ENCODE data around the gene CXCR6. TPM values are rescaled to one million over a fixed set of nuclear protein-coding genes. Genes with fewer than 3 reads are reported as not detected.

CXCR6 gene
- total and polyA plus RNA-seq, 2 experiments from 2014 or later = 0.10 TPM; not detected in 1

- TF ChIP-seq, protein P1, sequence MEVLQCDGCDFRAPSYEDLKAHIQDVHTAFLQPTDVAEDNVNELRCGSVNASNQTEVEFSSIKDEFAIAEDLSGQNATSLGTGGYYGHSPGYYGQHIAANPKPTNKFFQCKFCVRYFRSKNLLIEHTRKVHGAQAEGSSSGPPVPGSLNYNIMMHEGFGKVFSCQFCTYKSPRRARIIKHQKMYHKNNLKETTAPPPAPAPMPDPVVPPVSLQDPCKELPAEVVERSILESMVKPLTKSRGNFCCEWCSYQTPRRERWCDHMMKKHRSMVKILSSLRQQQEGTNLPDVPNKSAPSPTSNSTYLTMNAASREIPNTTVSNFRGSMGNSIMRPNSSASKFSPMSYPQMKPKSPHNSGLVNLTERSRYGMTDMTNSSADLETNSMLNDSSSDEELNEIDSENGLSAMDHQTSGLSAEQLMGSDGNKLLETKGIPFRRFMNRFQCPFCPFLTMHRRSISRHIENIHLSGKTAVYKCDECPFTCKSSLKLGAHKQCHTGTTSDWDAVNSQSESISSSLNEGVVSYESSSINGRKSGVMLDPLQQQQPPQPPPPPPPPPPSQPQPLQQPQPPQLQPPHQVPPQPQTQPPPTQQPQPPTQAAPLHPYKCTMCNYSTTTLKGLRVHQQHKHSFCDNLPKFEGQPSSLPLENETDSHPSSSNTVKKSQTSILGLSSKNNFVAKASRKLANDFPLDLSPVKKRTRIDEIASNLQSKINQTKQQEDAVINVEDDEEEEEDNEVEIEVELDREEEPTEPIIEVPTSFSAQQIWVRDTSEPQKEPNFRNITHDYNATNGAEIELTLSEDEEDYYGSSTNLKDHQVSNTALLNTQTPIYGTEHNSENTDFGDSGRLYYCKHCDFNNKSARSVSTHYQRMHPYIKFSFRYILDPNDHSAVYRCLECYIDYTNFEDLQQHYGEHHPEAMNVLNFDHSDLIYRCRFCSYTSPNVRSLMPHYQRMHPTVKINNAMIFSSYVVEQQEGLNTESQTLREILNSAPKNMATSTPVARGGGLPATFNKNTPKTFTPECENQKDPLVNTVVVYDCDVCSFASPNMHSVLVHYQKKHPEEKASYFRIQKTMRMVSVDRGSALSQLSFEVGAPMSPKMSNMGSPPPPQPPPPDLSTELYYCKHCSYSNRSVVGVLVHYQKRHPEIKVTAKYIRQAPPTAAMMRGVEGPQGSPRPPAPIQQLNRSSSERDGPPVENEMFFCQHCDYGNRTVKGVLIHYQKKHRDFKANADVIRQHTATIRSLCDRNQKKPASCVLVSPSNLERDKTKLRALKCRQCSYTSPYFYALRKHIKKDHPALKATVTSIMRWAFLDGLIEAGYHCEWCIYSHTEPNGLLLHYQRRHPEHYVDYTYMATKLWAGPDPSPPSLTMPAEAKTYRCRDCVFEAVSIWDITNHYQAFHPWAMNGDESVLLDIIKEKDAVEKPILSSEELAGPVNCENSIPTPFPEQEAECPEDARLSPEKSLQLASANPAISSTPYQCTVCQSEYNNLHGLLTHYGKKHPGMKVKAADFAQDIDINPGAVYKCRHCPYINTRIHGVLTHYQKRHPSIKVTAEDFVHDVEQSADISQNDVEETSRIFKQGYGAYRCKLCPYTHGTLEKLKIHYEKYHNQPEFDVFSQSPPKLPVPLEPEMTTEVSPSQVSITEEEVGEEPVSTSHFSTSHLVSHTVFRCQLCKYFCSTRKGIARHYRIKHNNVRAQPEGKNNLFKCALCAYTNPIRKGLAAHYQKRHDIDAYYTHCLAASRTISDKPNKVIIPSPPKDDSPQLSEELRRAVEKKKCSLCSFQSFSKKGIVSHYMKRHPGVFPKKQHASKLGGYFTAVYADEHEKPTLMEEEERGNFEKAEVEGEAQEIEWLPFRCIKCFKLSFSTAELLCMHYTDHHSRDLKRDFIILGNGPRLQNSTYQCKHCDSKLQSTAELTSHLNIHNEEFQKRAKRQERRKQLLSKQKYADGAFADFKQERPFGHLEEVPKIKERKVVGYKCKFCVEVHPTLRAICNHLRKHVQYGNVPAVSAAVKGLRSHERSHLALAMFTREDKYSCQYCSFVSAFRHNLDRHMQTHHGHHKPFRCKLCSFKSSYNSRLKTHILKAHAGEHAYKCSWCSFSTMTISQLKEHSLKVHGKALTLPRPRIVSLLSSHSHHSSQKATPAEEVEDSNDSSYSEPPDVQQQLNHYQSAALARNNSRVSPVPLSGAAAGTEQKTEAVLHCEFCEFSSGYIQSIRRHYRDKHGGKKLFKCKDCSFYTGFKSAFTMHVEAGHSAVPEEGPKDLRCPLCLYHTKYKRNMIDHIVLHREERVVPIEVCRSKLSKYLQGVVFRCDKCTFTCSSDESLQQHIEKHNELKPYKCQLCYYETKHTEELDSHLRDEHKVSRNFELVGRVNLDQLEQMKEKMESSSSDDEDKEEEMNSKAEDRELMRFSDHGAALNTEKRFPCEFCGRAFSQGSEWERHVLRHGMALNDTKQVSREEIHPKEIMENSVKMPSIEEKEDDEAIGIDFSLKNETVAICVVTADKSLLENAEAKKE (CRISPR knock-in tag; IDR thresholded peaks at IDR 0.05) = no peak
- no peak for TF ChIP-seq CTCF (conservative IDR thresholded peaks at IDR 0.05; ENCODE audit: low read depth in 2 of 2)
- TF ChIP-seq EZH2 (IDR thresholded peaks at IDR 0.05; ENCODE audit: low read depth, unreplicated experiment) = no peak
Observed at GRCh38 chr3:45949432-45949831, 6.2 kb downstream of the CXCR6 start (continued).

DNA sequence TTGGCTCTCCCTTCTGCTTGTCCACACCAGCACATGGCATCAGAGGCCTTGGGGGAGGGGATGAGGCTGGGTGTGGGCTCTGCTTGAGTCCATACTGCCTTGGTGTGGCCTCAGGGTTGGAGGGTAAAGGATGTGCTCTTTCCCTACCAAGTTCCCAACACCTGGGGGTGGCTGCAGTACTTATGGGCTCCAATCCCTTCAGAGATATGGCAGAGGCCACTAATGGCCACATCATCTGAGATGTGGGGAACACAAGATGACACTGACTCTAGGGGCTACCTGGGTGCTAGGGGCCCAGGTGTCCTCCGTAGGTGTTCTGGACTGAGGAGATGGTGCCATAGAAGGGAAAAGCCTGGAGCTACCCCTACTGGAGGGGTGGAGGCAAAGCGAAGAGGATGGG, 6.9 kb downstream of the CXCR6 start:
- no peaks in the 10 kb centered on the region for H3K79me2 ChIP-seq (replicated peaks; ENCODE audit: insufficient read depth)
- no peaks in the 10 kb centered on the region for H3F3A ChIP-seq (replicated peaks; ENCODE audit: low read depth)
- no peaks in the 10 kb centered on the region for H3K4me1 Mint-ChIP-seq
- no peak overlapping the region for H3K4me2 ChIP-seq
- no peaks in the 10 kb centered on the region for H3K4me1 ChIP-seq (ENCODE audit: insufficient read depth)
- H3K27ac Mint-ChIP-seq = no peak overlapping the region
- no peak for DNase-seq (ENCODE audit: low spot score)
- no peak overlapping the region for H3K4me3 Mint-ChIP-seq
- H3K27ac ChIP-seq (ENCODE audit: low read depth) = no peak overlapping the region
- H3K36me3 ChIP-seq (ENCODE audit: insufficient read depth) = peaks cover 35% of the 10 kb centered on the region
- H3K27me3 ChIP-seq (ENCODE audit: insufficient read depth) = no peaks in the 10 kb centered on the region
- no peak overlapping the region for H2AFZ ChIP-seq
- H4K20me1 ChIP-seq (replicated peaks; ENCODE audit: insufficient read depth) = no peaks in the 10 kb centered on the region
- no peak overlapping the region for H3K4me3 ChIP-seq
- H3K9me3 Mint-ChIP-seq = no peaks in the 10 kb centered on the region
- H3K36me3 Mint-ChIP-seq (ENCODE audit: low read depth) = peaks cover 82% of the 10 kb centered on the region
- peaks cover 6% of the 10 kb centered on the region for H3K27me3 Mint-ChIP-seq (ENCODE audit: insufficient read depth, low read depth, poor library complexity)
- H3K9me2 ChIP-seq (ENCODE audit: insufficient read depth) = 0 out of 2 replicates have a peak, but pooled peaks cover 4% of the 10 kb centered on the region
- ATAC-seq = no peak
- TF ChIP-seq ETS1 (IDR thresholded peaks at IDR 0.05) = no peak
- no peak for TF ChIP-seq ZNF331 (CRISPR knock-in tag; IDR thresholded peaks at IDR 0.05; ENCODE audit: low read depth)
- TF ChIP-seq, protein P2, sequence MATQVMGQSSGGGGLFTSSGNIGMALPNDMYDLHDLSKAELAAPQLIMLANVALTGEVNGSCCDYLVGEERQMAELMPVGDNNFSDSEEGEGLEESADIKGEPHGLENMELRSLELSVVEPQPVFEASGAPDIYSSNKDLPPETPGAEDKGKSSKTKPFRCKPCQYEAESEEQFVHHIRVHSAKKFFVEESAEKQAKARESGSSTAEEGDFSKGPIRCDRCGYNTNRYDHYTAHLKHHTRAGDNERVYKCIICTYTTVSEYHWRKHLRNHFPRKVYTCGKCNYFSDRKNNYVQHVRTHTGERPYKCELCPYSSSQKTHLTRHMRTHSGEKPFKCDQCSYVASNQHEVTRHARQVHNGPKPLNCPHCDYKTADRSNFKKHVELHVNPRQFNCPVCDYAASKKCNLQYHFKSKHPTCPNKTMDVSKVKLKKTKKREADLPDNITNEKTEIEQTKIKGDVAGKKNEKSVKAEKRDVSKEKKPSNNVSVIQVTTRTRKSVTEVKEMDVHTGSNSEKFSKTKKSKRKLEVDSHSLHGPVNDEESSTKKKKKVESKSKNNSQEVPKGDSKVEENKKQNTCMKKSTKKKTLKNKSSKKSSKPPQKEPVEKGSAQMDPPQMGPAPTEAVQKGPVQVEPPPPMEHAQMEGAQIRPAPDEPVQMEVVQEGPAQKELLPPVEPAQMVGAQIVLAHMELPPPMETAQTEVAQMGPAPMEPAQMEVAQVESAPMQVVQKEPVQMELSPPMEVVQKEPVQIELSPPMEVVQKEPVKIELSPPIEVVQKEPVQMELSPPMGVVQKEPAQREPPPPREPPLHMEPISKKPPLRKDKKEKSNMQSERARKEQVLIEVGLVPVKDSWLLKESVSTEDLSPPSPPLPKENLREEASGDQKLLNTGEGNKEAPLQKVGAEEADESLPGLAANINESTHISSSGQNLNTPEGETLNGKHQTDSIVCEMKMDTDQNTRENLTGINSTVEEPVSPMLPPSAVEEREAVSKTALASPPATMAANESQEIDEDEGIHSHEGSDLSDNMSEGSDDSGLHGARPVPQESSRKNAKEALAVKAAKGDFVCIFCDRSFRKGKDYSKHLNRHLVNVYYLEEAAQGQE (IDR thresholded peaks at IDR 0.05; ENCODE audit: unreplicated experiment) = no peak

All from GM23338 (cell line).